ENCODE data around the gene BICRAL.
A peak's percentile ranks its signal among the peaks of the same experiment; 100 is the strongest.

The BICRAL gene

GRCh38 chr6:42762950-42763349 is 18.9 kb upstream of the BICRAL start:
- no peak for DNase-seq

DNA sequence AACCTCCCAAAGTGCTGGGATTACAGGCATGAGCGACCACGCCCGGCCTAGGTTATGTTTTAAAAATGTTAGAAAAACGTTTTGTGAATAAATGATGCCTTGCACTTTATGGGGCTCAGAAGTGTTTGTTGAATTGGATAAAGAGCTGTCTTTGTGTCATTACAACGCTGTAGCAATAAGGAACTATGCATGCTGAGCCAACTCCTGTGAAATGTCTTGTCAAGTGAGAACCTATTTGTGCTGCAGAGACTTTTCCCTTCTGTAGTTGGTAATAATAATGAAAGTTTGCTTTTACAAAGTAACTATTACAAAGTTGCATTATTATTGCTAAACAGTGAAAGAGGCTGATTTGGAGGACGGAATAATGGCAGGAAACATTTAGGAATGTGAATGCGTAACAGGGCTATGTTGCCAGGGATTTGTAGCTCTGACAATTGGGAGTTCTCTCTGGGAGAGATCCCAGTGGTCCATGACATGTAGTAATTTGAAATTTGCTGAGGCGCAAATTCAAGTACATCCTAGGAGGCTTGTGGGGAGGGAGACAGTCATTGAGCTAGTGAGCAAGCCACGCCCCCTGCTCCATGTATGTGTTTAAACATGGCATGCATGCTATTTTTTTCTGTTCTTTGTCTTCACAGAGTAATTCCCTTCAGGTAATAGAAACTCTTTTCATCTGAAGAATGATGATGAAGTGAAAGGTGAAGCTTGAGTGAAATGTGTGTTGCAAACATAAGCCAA is 16.8 kb upstream of the BICRAL start:
- DNase-seq = no peak

GRCh38 chr6:42766163-42766670 is 15.6 kb upstream of the BICRAL start:
- DNase-seq = no peak

GRCh38 chr6:42769051-42769450 is 12.8 kb upstream of the BICRAL start:
- no peak for DNase-seq

GRCh38 chr6:42769836-42770235 is 12.0 kb upstream of the BICRAL start:
- DNase-seq = no peak

DNA sequence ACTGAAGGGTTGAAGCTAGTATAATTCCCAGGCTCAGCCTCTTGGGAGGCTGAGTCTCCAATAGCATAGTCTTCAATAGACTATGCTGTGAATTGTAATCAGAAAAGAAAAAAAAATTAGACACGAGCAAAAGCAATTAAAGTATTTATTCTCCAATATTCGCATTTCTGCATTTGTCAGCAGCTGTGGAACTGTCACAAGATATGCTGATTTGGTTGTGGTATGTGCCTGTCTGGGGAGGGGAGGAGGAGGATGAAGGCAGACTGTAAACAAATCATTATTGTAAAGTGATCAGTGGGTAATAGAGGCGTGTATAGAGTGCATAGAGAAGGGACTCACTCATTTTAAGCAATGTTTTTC is 10.1 kb upstream of the BICRAL start:
- DNase-seq = peak; percentile 60

- peak; percentile 55 for DNase-seq
These were observed 7.7 kb upstream of the BICRAL start for GRCh38 chr6:42774201-42774600.

DNA sequence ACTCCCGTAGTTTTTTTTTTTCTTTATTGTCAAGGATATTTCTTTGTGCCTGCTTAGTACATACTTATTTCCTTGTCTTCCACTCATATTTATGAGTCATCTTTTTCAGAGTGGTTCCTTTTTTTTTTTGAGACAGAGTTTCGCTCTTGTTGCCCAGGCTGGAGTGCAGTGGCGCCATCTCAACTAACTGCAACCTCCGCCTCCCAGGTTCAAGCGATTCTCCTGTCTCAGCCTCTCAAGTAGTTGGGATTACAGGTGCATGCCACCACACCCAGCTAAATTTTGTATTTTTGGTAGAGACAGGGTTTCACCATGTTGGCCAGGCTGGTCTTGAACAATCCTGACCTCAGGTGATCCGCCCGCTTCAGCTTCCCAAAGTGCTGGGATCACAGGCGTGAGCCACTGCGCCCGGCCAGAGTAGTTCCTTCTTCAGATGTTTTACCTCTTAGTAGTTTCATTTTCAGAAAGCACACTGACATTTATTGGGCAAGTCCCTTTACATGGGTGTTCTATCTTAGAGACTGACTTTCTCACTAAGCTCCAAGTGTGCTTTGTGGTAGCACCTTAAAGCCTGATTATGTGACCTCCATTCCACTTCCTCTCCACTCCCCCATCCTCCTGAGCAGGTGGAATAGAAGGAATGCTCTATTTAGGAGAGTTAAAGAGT is 6.9 kb upstream of the BICRAL start:
- peak; percentile 74 for DNase-seq

- peak; percentile 46 for DNase-seq
These were observed 4.6 kb upstream of the BICRAL start for GRCh38 chr6:42777126-42777822.

- DNase-seq = no peak
These were observed 3.7 kb upstream of the BICRAL start for GRCh38 chr6:42778122-42778521.

DNA sequence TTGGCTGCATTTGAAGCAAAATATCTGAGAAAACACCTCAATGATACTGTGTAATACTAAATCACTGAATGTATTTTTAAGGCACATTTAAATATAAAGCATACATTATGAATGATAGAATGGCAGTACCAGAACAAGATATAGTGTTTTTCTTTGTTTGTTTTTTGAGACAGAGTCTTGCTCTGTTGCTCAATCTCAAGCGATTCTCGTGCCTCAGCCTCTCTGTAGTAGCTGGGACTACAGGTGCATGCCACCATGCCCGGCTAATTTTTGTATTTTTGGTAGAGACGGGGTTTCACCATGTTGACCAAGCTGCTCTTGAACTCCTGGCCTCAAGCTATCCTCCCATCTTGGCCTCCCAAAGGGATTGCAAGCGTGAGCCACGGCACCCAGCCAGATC is 2.3 kb upstream of the BICRAL start:
- DNase-seq = no peak

- no peak for DNase-seq
These were observed 381 bp upstream of the BICRAL start for GRCh38 chr6:42781546-42781795.

GRCh38 chr6:42782689-42783176 is 881 bp downstream of the BICRAL start:
- peak; percentile 73 for DNase-seq

GRCh38 chr6:42783177-42783875 is 1.5 kb downstream of the BICRAL start:
- peak; percentile 81 for DNase-seq

GRCh38 chr6:42783876-42784642 is 2.2 kb downstream of the BICRAL start:
- no peak for DNase-seq

- no peak for DNase-seq
These were observed 3.1 kb downstream of the BICRAL start for GRCh38 chr6:42784717-42785498.

- DNase-seq = no peak
These were observed 4.7 kb downstream of the BICRAL start for GRCh38 chr6:42786525-42786985.

DNA sequence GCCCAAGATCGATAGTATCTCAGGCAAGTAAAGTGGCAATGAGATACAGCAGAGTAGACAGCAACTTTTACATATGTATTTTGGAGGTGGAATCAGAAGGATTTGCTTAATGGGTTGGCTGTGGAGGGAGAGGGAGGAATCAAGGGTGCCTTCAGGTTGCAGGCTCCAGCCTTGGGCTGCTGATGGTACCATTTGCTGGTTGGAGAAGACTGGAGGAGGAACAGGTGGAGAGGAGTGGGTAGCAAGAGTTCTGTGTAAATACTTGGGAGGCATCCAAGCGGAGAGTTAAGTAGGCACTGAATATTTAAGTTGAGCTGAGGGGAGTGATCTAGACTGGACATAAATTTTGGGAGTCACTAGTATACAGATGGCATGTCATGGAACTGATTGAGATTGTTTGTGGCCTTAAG is 5.2 kb downstream of the BICRAL start:
- no peak for DNase-seq

DNA sequence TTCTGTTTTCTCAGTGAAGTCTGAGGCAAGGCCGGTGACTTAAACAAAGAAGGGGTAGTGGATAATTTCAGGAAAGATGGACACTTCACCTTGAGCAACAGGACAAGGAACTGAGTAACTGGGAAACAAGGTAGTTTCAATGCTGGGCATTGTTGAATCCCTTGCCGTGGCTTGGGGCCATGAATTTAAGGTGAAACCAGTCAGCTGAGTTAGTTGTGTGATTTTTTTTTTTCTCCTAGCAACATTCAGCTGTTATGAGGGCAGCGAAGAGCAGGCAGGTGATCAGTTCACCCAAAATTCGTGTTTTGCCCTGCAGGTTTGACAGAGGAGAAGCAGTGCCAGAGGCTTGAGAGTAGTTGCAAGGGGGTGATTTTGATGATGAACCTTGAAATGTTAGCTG is 6.8 kb downstream of the BICRAL start:
- no peak for DNase-seq

GRCh38 chr6:42790549-42791181 is 8.8 kb downstream of the BICRAL start:
- DNase-seq = no peak

DNA sequence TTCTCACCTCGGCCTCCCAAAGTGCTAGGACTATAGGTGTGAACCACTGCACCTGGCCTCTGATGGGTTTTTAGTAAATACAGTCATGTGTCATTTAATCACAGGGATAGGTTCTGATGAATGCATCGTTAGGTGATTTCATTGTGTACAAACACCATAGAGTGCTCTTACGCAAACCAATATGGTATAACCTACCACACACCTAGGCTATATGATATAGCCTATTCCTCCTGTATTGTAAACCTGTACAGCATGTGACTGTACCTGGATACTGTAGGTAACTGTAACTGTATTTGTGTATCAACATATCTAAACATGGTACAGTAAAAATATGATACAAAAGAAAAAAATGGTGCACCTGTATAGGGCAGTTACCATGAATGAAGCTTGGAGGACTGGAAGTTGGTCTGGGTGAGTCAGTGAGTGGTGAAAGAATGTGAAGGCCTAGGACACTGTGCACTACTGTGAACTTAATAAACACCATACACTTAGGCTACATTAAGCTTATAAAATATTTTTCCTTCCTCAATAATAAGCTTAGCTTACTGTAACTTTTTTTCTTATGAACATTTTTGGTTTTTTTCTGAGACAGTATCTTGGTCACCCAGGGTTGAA is 10.0 kb downstream of the BICRAL start:
- no peak for DNase-seq
